Upper lobe of left lung (tissue), 4 donors: ENCODE results near the gene HYAL1.

Experiments used
- CTCF ChIP-seq, 6 experiments: fragments of 450-650 bp in 4 of 6; fragments of 200-600 bp in 2 of 6; sonication (generic) in 2 of 6; IDR thresholded peaks; one replicate each; pipeline ENCODE4 v1.5.1; 2016 to 2019; ENCODE audit warnings: antibody characterized with exemption in 6 of 6
- POLR2A ChIP-seq, 4 donors: fragments of 450-650 bp; IDR thresholded peaks; one replicate each; pipeline ENCODE4 v1.5.1; 2016 to 2017; ENCODE audit warnings: antibody characterized with exemption in 4 of 4, mild to moderate bottlenecking in 2 of 4
- POLR2AphosphoS5 ChIP-seq, 2 donors: sonication (generic); formaldehyde crosslinking; IDR thresholded peaks; one replicate each; pipeline ENCODE4 v1.5.1; 2017; ENCODE audit warnings: antibody characterized with exemption in 2 of 2

- TF ChIP-seq CTCF (IDR thresholded peaks at IDR 0.05) (no peak), POLR2A (IDR thresholded peaks at IDR 0.05) (no peak), POLR2AphosphoS5 (IDR thresholded peaks at IDR 0.05) (no peak)
Observed at GRCh38 chr3:50350213-50350526, 46.8 kb upstream of the HYAL1 start.
